ENCODE results near the gene MYO15B.

- TF ChIP-seq, protein P1, sequence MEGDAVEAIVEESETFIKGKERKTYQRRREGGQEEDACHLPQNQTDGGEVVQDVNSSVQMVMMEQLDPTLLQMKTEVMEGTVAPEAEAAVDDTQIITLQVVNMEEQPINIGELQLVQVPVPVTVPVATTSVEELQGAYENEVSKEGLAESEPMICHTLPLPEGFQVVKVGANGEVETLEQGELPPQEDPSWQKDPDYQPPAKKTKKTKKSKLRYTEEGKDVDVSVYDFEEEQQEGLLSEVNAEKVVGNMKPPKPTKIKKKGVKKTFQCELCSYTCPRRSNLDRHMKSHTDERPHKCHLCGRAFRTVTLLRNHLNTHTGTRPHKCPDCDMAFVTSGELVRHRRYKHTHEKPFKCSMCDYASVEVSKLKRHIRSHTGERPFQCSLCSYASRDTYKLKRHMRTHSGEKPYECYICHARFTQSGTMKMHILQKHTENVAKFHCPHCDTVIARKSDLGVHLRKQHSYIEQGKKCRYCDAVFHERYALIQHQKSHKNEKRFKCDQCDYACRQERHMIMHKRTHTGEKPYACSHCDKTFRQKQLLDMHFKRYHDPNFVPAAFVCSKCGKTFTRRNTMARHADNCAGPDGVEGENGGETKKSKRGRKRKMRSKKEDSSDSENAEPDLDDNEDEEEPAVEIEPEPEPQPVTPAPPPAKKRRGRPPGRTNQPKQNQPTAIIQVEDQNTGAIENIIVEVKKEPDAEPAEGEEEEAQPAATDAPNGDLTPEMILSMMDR (conservative IDR thresholded peaks at IDR 0.05; ENCODE audit: low read depth, low read length) = no peak
- TF ChIP-seq EZH2 (IDR thresholded peaks at IDR 0.05; ENCODE audit: low read length, unreplicated experiment) = no peak
- TF ChIP-seq EZH2phosphoT487 (IDR thresholded peaks at IDR 0.05; ENCODE audit: borderline replicate concordance, low read length) = no peak
Measured at GRCh38 chr17:75632428-75632827, 44.8 kb downstream of the MYO15B start.

Measured in PC-3 (cell line).